Keratinocyte (primary cell): Measurements from ENCODE around the gene PDZD7. TPM values are rescaled to one million over a fixed set of nuclear protein-coding genes. Genes with fewer than 3 reads are reported as not detected.

ENCODE experiments used
- DNase-seq: peaks from one replicate; pipeline ENCODE4 v3.0.0-alpha.2; 2011; ENCODE audit warnings: low read depth, missing footprints, low spot score
- FAIRE-seq: peaks from 2 replicates; lab custom pipeline; 2011; peaks lifted over from hg19 to GRCh38; lab: Jason Lieb, UNC
- H2AFZ ChIP-seq: 2 replicates; pipeline ENCODE4 v1.6.0; 2012; ENCODE audit warnings: low read length, control low read depth, inconsistent platforms; ENCODE audit not compliant: control insufficient read depth
- H3K27ac ChIP-seq: 2 replicates; pipeline ENCODE4 v1.5.1; 2011; ENCODE audit warnings: low read length; ENCODE audit not compliant: control insufficient read depth, insufficient read depth
- H3K27me3 ChIP-seq: 3 replicates; pipeline ENCODE4 v1.6.0; 2011; ENCODE audit warnings: low read length; ENCODE audit not compliant: control insufficient read depth, insufficient read depth; ENCODE audit errors: extremely low read depth
- H3K36me3 ChIP-seq, 2 experiments: 2 replicates in 1 of 2; 3 replicates in 1 of 2; pipeline ENCODE4 v1.5.1; 2011; ENCODE audit warnings: low read length in 2 of 2, mild to moderate bottlenecking in 1 of 2; ENCODE audit not compliant: control insufficient read depth in 2 of 2, insufficient read depth in 2 of 2; ENCODE audit errors: extremely low read depth in 1 of 2
- H3K4me1 ChIP-seq: 3 replicates; pipeline ENCODE4 v1.5.1; 2011; ENCODE audit warnings: low read length; ENCODE audit not compliant: control insufficient read depth, insufficient read depth; ENCODE audit errors: extremely low read depth
- H3K4me2 ChIP-seq: 3 replicates; pipeline ENCODE4 v1.6.0; 2011; ENCODE audit warnings: low read depth, low read length; ENCODE audit not compliant: control insufficient read depth, insufficient read depth; ENCODE audit errors: extremely low read depth
- H3K4me3 ChIP-seq, 3 experiments: fragments of 200-600 bp in 1 of 3; sonication (generic) in 1 of 3; 2 replicates in 2 of 3; 3 replicates in 1 of 3; pipeline ENCODE4 v1.5.1; 2011 to 2016; ENCODE audit warnings: low read length in 3 of 3, mild to moderate bottlenecking in 3 of 3, control low read depth in 2 of 3, inconsistent platforms in 1 of 3, low read depth in 1 of 3, mixed read lengths in 1 of 3, mixed run types in 1 of 3, moderate library complexity in 1 of 3; ENCODE audit not compliant: control insufficient read depth in 2 of 3, insufficient read depth in 2 of 3; ENCODE audit errors: extremely low read depth in 1 of 3
- H3K79me2 ChIP-seq: 2 replicates; pipeline ENCODE4 v1.6.0; 2012; ENCODE audit warnings: low read length; ENCODE audit not compliant: control insufficient read depth, insufficient read depth
- H3K9ac ChIP-seq: 3 replicates; pipeline ENCODE4 v1.6.0; 2011; ENCODE audit warnings: low read length; ENCODE audit not compliant: control insufficient read depth, insufficient read depth; ENCODE audit errors: extremely low read depth
- H3K9me1 ChIP-seq: 3 replicates; pipeline ENCODE4 v1.6.0; 2011; ENCODE audit warnings: low read length; ENCODE audit not compliant: control insufficient read depth, insufficient read depth; ENCODE audit errors: extremely low read depth
- H3K9me3 ChIP-seq: 2 replicates; pipeline ENCODE4 v1.5.1; 2012; ENCODE audit warnings: low read depth, low read length; ENCODE audit not compliant: control insufficient read depth
- H4K20me1 ChIP-seq: 3 replicates; pipeline ENCODE4 v1.6.0; 2011; ENCODE audit warnings: low read length; ENCODE audit not compliant: control insufficient read depth, insufficient read depth; ENCODE audit errors: extremely low read depth
- CTCF ChIP-seq, 3 experiments: IDR thresholded peaks in 1 of 3; conservative IDR thresholded peaks in 1 of 3; optimal IDR thresholded peaks in 1 of 3; 2 replicates in 2 of 3; 3 replicates in 1 of 3; pipeline versions ENCODE3 to v1.5.1; 2011; ENCODE audit warnings: low read length in 3 of 3, mild to moderate bottlenecking in 3 of 3, moderate library complexity in 2 of 3, control low read depth in 1 of 3, inconsistent platforms in 1 of 3; ENCODE audit not compliant: insufficient read depth in 2 of 3; ENCODE audit errors: extremely low read depth in 1 of 3
- EZH2 ChIP-seq: IDR thresholded peaks from one replicate; pipeline ENCODE4 v1.6.1; 2012; ENCODE audit warnings: inconsistent platforms, mild to moderate bottlenecking, low read length, moderate library complexity
- dilution Hi-C: fragments of 300-500 bp; cut with MboI; formaldehyde crosslinking; loops from one replicate; pipeline ENCODE4 v1.7.0; 2020; ENCODE audit warnings: low sequenced_read_pairs; ENCODE audit not compliant: extremely low pct_ligation_motif_present
- polyA plus RNA-seq, 5 experiments: library from polyadenylated mRNA; depleted of rRNA in 3 of 5; stranded (reverse) in 3 of 5; stranded (forward) in 1 of 5; unstranded in 1 of 5; fragments of >200 nt; gene quantifications; 1 replicate in 1 of 5; 2 replicates in 3 of 5; 3 replicates in 1 of 5; pipeline versions ENCODE4 v1.2.1 to v1.2.3, GENCODE V29; 2011 to 2012; ENCODE audit warnings: missing spikeins in 2 of 5, low read depth in 1 of 5, low replicate concordance in 1 of 5

Gene PDZD7
- polyA plus RNA-seq, 1 donor (not counting 4 experiments of a cell fraction or from before 2014, with no cell fraction given), result 0.54 TPM

- Histone ChIP-seq H3K27me3 (peaks cover 26% of the 10 kb centered on the region), H2AFZ (no peak overlapping the region), H4K20me1 (no peaks in the 10 kb centered on the region), H3K79me2 (peaks cover 6% of the 10 kb centered on the region), H3K9me3 (no peaks in the 10 kb centered on the region), H3K9ac (no peak overlapping the region), H3K4me1 (peaks cover 25% of the 10 kb centered on the region), H3K36me3 (no peaks in the 10 kb centered on the region), H3K4me3 (no peak overlapping the region), H3K9me1 (no peaks in the 10 kb centered on the region), H3K4me2 (peak overlapping the region; percentile 76), H3K27ac (no peak overlapping the region)
- TF ChIP-seq EZH2 (peak; percentile 42), CTCF (optimal IDR thresholded peaks at IDR 0.05 in 1 of 3, IDR thresholded peaks at IDR 0.05 in 1 of 3, conservative IDR thresholded peaks at IDR 0.05 in 1 of 3; ENCODE audit: extremely low read depth in 1 of 3, insufficient read depth in 2 of 3, low read length in 3 of 3) (no peak)
- FAIRE-seq (no peak), DNase-seq (no peak)
- dilution Hi-C loops, result no loop called here
Observed at GRCh38 chr10:101063050-101063525, 32.2 kb upstream of the PDZD7 start.

- H2AFZ ChIP-seq, result no peak overlapping the region
- H3K4me3 ChIP-seq, result peak overlapping the region in 2 of 3 experiments; percentile 18 to 43
- H3K79me2 ChIP-seq, result peaks cover 6% of the 10 kb centered on the region
- H4K20me1 ChIP-seq, result no peaks in the 10 kb centered on the region
- no peaks in the 10 kb centered on the region for H3K36me3 ChIP-seq
- H3K27ac ChIP-seq, result no peak overlapping the region
- peaks cover 26% of the 10 kb centered on the region for H3K27me3 ChIP-seq
- no peaks in the 10 kb centered on the region for H3K9me3 ChIP-seq
- H3K4me1 ChIP-seq, result peaks cover 25% of the 10 kb centered on the region
- dilution Hi-C loops, result no loop called here
- H3K9me1 ChIP-seq, result no peaks in the 10 kb centered on the region
- TF ChIP-seq CTCF (optimal IDR thresholded peaks at IDR 0.05 in 1 of 3, IDR thresholded peaks at IDR 0.05 in 1 of 3, conservative IDR thresholded peaks at IDR 0.05 in 1 of 3; ENCODE audit: extremely low read depth in 1 of 3, insufficient read depth in 2 of 3, low read length in 3 of 3) (peak; percentile 29 to 74 (median 33)), EZH2 (peak; percentile 77)
- FAIRE-seq (no peak), DNase-seq (no peak)
- H3K4me2 ChIP-seq, result peak overlapping the region; percentile 76
- no peak overlapping the region for H3K9ac ChIP-seq
Observed at GRCh38 chr10:101062232-101063049, 31.5 kb upstream of the PDZD7 start.
